Measurements from ENCODE around the gene VDAC1.
A peak's percentile ranks its signal among the peaks of the same experiment; 100 is the strongest.

VDAC1 gene

GRCh38 chr5:134024811-134025210 is 20.0 kb upstream of the VDAC1 start:
- H3K9me3 ChIP-seq (ENCODE audit: control insufficient read depth, low read length) = no peaks in the 10 kb centered on the region
- peaks cover 3% of the 10 kb centered on the region for H3K4me1 ChIP-seq (ENCODE audit: control insufficient read depth, insufficient read depth, low read length)
- H3K36me3 ChIP-seq (ENCODE audit: control insufficient read depth, insufficient read depth, low read length) = no peaks in the 10 kb centered on the region
- no peak overlapping the region for H3K4me3 ChIP-seq (ENCODE audit: insufficient read depth, low read depth, low read length)
- no peak overlapping the region for H3K27ac ChIP-seq (ENCODE audit: insufficient read depth, low read depth, low read length, poor library complexity, severe bottlenecking)
- WGBS, 2 experiments = 82 to 92% methylated on average over 2 of the region's 2 CpGs
- no peaks in the 10 kb centered on the region for H3K27me3 ChIP-seq (ENCODE audit: control insufficient read depth, insufficient read depth, low read length, poor library complexity, severe bottlenecking)

GRCh38 chr5:134022333-134022732 is 17.6 kb upstream of the VDAC1 start:
- H3K27ac ChIP-seq (ENCODE audit: insufficient read depth, low read depth, low read length, poor library complexity, severe bottlenecking) = no peak overlapping the region
- no peaks in the 10 kb centered on the region for H3K36me3 ChIP-seq (ENCODE audit: control insufficient read depth, insufficient read depth, low read length)
- no peaks in the 10 kb centered on the region for H3K27me3 ChIP-seq (ENCODE audit: control insufficient read depth, insufficient read depth, low read length, poor library complexity, severe bottlenecking)
- 84 to 91% methylated on average over 3 to 4 of the region's 4 CpGs for WGBS, 2 experiments
- no peaks in the 10 kb centered on the region for H3K9me3 ChIP-seq (ENCODE audit: control insufficient read depth, low read length)
- H3K4me3 ChIP-seq (ENCODE audit: insufficient read depth, low read depth, low read length) = no peak overlapping the region
- H3K4me1 ChIP-seq (ENCODE audit: control insufficient read depth, insufficient read depth, low read length) = peaks cover 3% of the 10 kb centered on the region

- Histone ChIP-seq H3K4me3 (ENCODE audit: insufficient read depth, low read depth, low read length) (no peak overlapping the region), H3K9me3 (ENCODE audit: control insufficient read depth, low read length) (no peaks in the 10 kb centered on the region), H3K4me1 (ENCODE audit: control insufficient read depth, insufficient read depth, low read length) (no peaks in the 10 kb centered on the region), H3K27me3 (ENCODE audit: control insufficient read depth, insufficient read depth, low read length, poor library complexity, severe bottlenecking) (no peaks in the 10 kb centered on the region), H3K36me3 (ENCODE audit: control insufficient read depth, insufficient read depth, low read length) (no peaks in the 10 kb centered on the region), H3K27ac (ENCODE audit: insufficient read depth, low read depth, low read length, poor library complexity, severe bottlenecking) (no peak overlapping the region)
- 86 to 90% methylated on average over 4 of the region's 4 CpGs for WGBS, 2 experiments
These were observed 15.4 kb upstream of the VDAC1 start for GRCh38 chr5:134020188-134020587.

- Histone ChIP-seq H3K27ac (ENCODE audit: insufficient read depth, low read depth, low read length, poor library complexity, severe bottlenecking) (no peak overlapping the region), H3K4me1 (ENCODE audit: control insufficient read depth, insufficient read depth, low read length) (no peaks in the 10 kb centered on the region), H3K27me3 (ENCODE audit: control insufficient read depth, insufficient read depth, low read length, poor library complexity, severe bottlenecking) (no peaks in the 10 kb centered on the region), H3K4me3 (ENCODE audit: insufficient read depth, low read depth, low read length) (no peak overlapping the region), H3K9me3 (ENCODE audit: control insufficient read depth, low read length) (no peaks in the 10 kb centered on the region), H3K36me3 (ENCODE audit: control insufficient read depth, insufficient read depth, low read length) (no peaks in the 10 kb centered on the region)
- WGBS, 2 experiments = 83% methylated on average over 4 of the region's 4 CpGs
These were observed 14.9 kb upstream of the VDAC1 start for GRCh38 chr5:134019636-134020035.

- Histone ChIP-seq H3K9me3 (ENCODE audit: control insufficient read depth, low read length) (no peaks in the 10 kb centered on the region), H3K4me1 (ENCODE audit: control insufficient read depth, insufficient read depth, low read length) (no peaks in the 10 kb centered on the region), H3K36me3 (ENCODE audit: control insufficient read depth, insufficient read depth, low read length) (no peaks in the 10 kb centered on the region), H3K27me3 (ENCODE audit: control insufficient read depth, insufficient read depth, low read length, poor library complexity, severe bottlenecking) (no peaks in the 10 kb centered on the region), H3K4me3 (ENCODE audit: insufficient read depth, low read depth, low read length) (no peak overlapping the region), H3K27ac (ENCODE audit: insufficient read depth, low read depth, low read length, poor library complexity, severe bottlenecking) (no peak overlapping the region)
- 86 to 91% methylated on average over 5 of the region's 5 CpGs for WGBS, 2 experiments
These were observed 14.2 kb upstream of the VDAC1 start for GRCh38 chr5:134018986-134019316.

- Histone ChIP-seq H3K9me3 (ENCODE audit: control insufficient read depth, low read length) (no peaks in the 10 kb centered on the region), H3K4me3 (ENCODE audit: insufficient read depth, low read depth, low read length) (no peak overlapping the region), H3K4me1 (ENCODE audit: control insufficient read depth, insufficient read depth, low read length) (no peaks in the 10 kb centered on the region), H3K27me3 (ENCODE audit: control insufficient read depth, insufficient read depth, low read length, poor library complexity, severe bottlenecking) (no peaks in the 10 kb centered on the region), H3K27ac (ENCODE audit: insufficient read depth, low read depth, low read length, poor library complexity, severe bottlenecking) (no peak overlapping the region), H3K36me3 (ENCODE audit: control insufficient read depth, insufficient read depth, low read length) (no peaks in the 10 kb centered on the region)
- 92 to 94% methylated on average over 9 of the region's 9 CpGs for WGBS, 2 experiments
These were observed 13.6 kb upstream of the VDAC1 start for GRCh38 chr5:134018154-134018985.

GRCh38 chr5:134008266-134008749 is 3.5 kb upstream of the VDAC1 start:
- H3K4me3 ChIP-seq (ENCODE audit: insufficient read depth, low read depth, low read length) = no peak overlapping the region
- H3K27me3 ChIP-seq (ENCODE audit: control insufficient read depth, insufficient read depth, low read length, poor library complexity, severe bottlenecking) = no peaks in the 10 kb centered on the region
- H3K9me3 ChIP-seq (ENCODE audit: control insufficient read depth, low read length) = no peaks in the 10 kb centered on the region
- 66 to 77% methylated on average over 2 of the region's 2 CpGs for WGBS, 2 experiments
- no peak overlapping the region for H3K27ac ChIP-seq (ENCODE audit: insufficient read depth, low read depth, low read length, poor library complexity, severe bottlenecking)
- H3K4me1 ChIP-seq (ENCODE audit: control insufficient read depth, insufficient read depth, low read length) = peaks cover 11% of the 10 kb centered on the region
- no peaks in the 10 kb centered on the region for H3K36me3 ChIP-seq (ENCODE audit: control insufficient read depth, insufficient read depth, low read length)

- H3K4me3 ChIP-seq (ENCODE audit: insufficient read depth, low read depth, low read length) = no peak overlapping the region
These were observed 2.9 kb upstream of the VDAC1 start for GRCh38 chr5:134007581-134008265.

GRCh38 chr5:134006115-134006514 is 1.3 kb upstream of the VDAC1 start:
- Histone ChIP-seq H3K27me3 (ENCODE audit: control insufficient read depth, insufficient read depth, low read length, poor library complexity, severe bottlenecking) (no peaks in the 10 kb centered on the region), H3K27ac (ENCODE audit: insufficient read depth, low read depth, low read length, poor library complexity, severe bottlenecking) (no peak overlapping the region)
- WGBS, 2 experiments = 66 to 70% methylated on average over 13 of the region's 13 CpGs

More at GRCh38 chr5:134007581-134008265, 2.9 kb upstream of the VDAC1 start:
- Histone ChIP-seq H3K9me3 (ENCODE audit: control insufficient read depth, low read length) (no peaks in the 10 kb centered on the region), H3K27ac (ENCODE audit: insufficient read depth, low read depth, low read length, poor library complexity, severe bottlenecking) (no peak overlapping the region), H3K27me3 (ENCODE audit: control insufficient read depth, insufficient read depth, low read length, poor library complexity, severe bottlenecking) (no peaks in the 10 kb centered on the region), H3K36me3 (ENCODE audit: control insufficient read depth, insufficient read depth, low read length) (no peaks in the 10 kb centered on the region), H3K4me1 (ENCODE audit: control insufficient read depth, insufficient read depth, low read length) (peaks cover 17% of the 10 kb centered on the region)
- 62 to 74% methylated on average over 12 to 14 of the region's 14 CpGs for WGBS, 2 experiments

GRCh38 chr5:134005417-134006061 is 764 bp upstream of the VDAC1 start:
- 14% methylated on average over 40 of the region's 40 CpGs for WGBS, 2 experiments
- H3K27me3 ChIP-seq (ENCODE audit: control insufficient read depth, insufficient read depth, low read length, poor library complexity, severe bottlenecking) = no peaks in the 10 kb centered on the region
- H3K9me3 ChIP-seq (ENCODE audit: control insufficient read depth, low read length) = no peaks in the 10 kb centered on the region
- peaks cover 22% of the 10 kb centered on the region for H3K4me1 ChIP-seq (ENCODE audit: control insufficient read depth, insufficient read depth, low read length)
- H3K36me3 ChIP-seq (ENCODE audit: control insufficient read depth, insufficient read depth, low read length) = no peaks in the 10 kb centered on the region
- H3K27ac ChIP-seq (ENCODE audit: insufficient read depth, low read depth, low read length, poor library complexity, severe bottlenecking) = peak overlapping the region; percentile 90
- peak overlapping the region; percentile 84 for H3K4me3 ChIP-seq (ENCODE audit: insufficient read depth, low read depth, low read length)

More at GRCh38 chr5:134006115-134006514, 1.3 kb upstream of the VDAC1 start:
- Histone ChIP-seq H3K4me3 (ENCODE audit: insufficient read depth, low read depth, low read length) (peak overlapping the region; percentile 84), H3K9me3 (ENCODE audit: control insufficient read depth, low read length) (no peaks in the 10 kb centered on the region), H3K4me1 (ENCODE audit: control insufficient read depth, insufficient read depth, low read length) (peaks cover 22% of the 10 kb centered on the region), H3K36me3 (ENCODE audit: control insufficient read depth, insufficient read depth, low read length) (no peaks in the 10 kb centered on the region)
